BLaER1 treated with 17β-estradiol and CSF1 and Interleukin-3, amounts not matched to agents 10 nM and 100 nM (cell line): ENCODE data around the gene STX4.
A peak's percentile ranks its signal among the peaks of the same experiment; 100 is the strongest.

Source experiments
- H3K27ac ChIP-seq, 11 experiments: shearing (Covaris generic); formaldehyde crosslinking; 2 replicates each; pipeline ENCODE4 v1.8.1; 2022
- H3K27me3 ChIP-seq, 11 experiments: shearing (Covaris generic); formaldehyde crosslinking; 2 replicates each; pipeline ENCODE4 v1.8.1; 2022
- H3K36me3 ChIP-seq, 11 experiments: shearing (Covaris generic); formaldehyde crosslinking; 2 replicates each; pipeline ENCODE4 v1.8.1; 2022
- H3K4me1 ChIP-seq, 10 experiments: shearing (Covaris generic); formaldehyde crosslinking; 2 replicates each; pipeline ENCODE4 v1.8.1; 2022
- H3K4me2 ChIP-seq, 11 experiments: shearing (Covaris generic); formaldehyde crosslinking; 2 replicates each; pipeline ENCODE4 v1.8.1; 2022
- H3K4me3 ChIP-seq, 10 experiments: shearing (Covaris generic); formaldehyde crosslinking; 2 replicates each; pipeline ENCODE4 v1.8.1; 2022
- H3K9ac ChIP-seq, 11 experiments: shearing (Covaris generic); formaldehyde crosslinking; 2 replicates each; pipeline ENCODE4 v1.8.1; 2022
- H3K9me3 ChIP-seq, 11 experiments: shearing (Covaris generic); formaldehyde crosslinking; replicated peaks in 1 of 11; 2 replicates each; pipeline ENCODE4 v1.8.1; 2022
- H4K20me1 ChIP-seq, 11 experiments: shearing (Covaris generic); formaldehyde crosslinking; 2 replicates each; pipeline ENCODE4 v1.8.1; 2022
- Cebpa-rat ChIP-seq, 11 experiments: shearing (Covaris generic); IDR thresholded peaks; 2 replicates each; pipeline ENCODE4 v1.8.1; 2022

STX4 gene

DNA sequence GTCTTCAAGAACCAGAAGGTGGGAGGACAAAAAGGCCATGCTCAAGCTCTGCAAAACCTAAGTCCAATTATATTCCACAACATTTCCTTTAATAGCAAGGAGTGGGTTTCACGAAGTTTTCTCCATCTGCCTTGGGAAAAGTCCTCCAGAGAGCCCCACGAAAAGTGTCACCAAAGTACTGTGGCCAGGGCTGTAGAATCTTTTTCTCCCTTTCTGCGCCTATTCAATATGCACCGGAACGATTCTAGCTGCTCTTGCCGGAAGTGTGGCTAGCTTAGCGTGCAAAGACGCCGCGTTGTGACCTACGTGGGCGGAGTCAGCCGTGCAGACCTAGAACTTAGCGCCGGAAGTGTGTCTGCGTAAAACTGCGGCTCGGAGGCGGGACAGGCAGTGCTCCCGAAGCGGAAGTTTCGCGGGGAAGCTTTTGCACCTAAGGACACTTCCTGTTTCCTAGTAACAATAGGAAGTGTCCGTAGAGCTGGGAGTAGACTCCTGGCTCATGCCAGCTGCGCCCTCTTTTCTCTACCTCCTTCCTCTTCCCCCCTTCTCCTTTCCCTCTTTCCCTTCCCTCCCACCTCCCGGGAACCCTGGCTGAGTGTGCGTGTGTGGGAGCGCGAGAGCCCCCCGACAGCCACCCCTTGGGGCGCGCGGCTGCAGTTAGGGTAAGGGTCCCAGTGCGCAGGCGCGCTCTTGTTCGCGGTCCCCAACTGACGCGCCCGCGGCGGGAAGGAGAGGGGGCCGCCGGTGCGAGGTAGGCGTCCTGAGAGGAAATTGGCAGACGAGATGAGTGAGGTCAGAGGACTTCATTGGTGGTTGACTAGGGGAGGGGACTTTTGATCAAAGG is 40.8 kb downstream of the STX4 start, which contains the start of the genes ZNF646 and ZNF668:
Gene ZNF646 (plus strand): TSS at position 453 of the 844 bp plus-strand sequence. CDS start 1,903 bp downstream, outside the sequence.
Gene ZNF668 (minus strand): TSS at position 271 of the 844 bp plus-strand sequence. CDS start 9,781 bp downstream, outside the sequence.
- Histone ChIP-seq H3K4me3 (peak within 1 kb of the TSS; percentile 77 to 96 (median 84)), H4K20me1 (peaks cover 24 to 77% (median 45%) of the 10 kb centered on the region in 11 experiments; a peak in 21 of 22 replicates), H3K36me3 (peaks cover 32 to 47% (median 35%) of the 10 kb centered on the region in 11 experiments), H3K27me3 (no peaks in the 10 kb centered on the region), H3K9ac (peak within 1 kb of the TSS; percentile 92 to 98 (median 95)), H3K27ac (peak within 1 kb of the TSS; percentile 91 to 98 (median 95)), H3K4me2 (peak within 1 kb of the TSS; percentile 89 to 98 (median 93)), H3K4me1 (peaks cover 29 to 45% (median 39%) of the 10 kb centered on the region in 10 experiments), H3K9me3 (no peaks in the 10 kb centered on the region)
- no peak for TF ChIP-seq Cebpa-rat (IDR thresholded peaks at IDR 0.05)

DNA sequence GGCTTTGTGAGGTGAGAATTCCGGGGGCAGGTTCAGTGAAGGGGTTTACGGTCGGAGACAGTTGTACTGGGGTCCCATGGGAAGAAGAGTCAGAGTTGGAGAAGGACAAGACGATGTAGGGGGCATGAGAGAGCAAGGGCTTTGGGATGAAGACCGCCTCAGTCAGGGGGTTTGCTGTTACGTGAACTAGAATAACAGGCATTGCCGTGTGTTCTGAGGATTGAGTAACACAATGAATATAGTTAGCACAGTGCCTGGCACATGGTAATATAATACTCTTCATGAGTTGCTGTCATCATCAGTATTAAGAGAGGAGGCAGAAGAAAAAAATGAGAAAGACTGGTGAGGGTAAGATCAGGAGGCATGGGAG is 41.4 kb downstream of the STX4 start:
- no peak for TF ChIP-seq Cebpa-rat (IDR thresholded peaks at IDR 0.05)
- peaks cover 29 to 51% (median 42%) of the 10 kb centered on the region in 10 experiments for H3K4me1 ChIP-seq
- H3K9ac ChIP-seq: peak overlapping the region; percentile 92 to 98 (median 95)
- peaks cover 30 to 77% (median 47%) of the 10 kb centered on the region in 11 experiments; a peak in 21 of 22 replicates for H4K20me1 ChIP-seq
- H3K9me3 ChIP-seq: no peaks in the 10 kb centered on the region
- H3K4me3 ChIP-seq: peak overlapping the region; percentile 77 to 96 (median 84)
- H3K4me2 ChIP-seq: peak overlapping the region; percentile 76 to 95 (median 89)
- H3K27me3 ChIP-seq: no peaks in the 10 kb centered on the region
- H3K27ac ChIP-seq: peak overlapping the region; percentile 91 to 98 (median 95)
- peaks cover 38 to 53% (median 41%) of the 10 kb centered on the region in 11 experiments for H3K36me3 ChIP-seq

DNA sequence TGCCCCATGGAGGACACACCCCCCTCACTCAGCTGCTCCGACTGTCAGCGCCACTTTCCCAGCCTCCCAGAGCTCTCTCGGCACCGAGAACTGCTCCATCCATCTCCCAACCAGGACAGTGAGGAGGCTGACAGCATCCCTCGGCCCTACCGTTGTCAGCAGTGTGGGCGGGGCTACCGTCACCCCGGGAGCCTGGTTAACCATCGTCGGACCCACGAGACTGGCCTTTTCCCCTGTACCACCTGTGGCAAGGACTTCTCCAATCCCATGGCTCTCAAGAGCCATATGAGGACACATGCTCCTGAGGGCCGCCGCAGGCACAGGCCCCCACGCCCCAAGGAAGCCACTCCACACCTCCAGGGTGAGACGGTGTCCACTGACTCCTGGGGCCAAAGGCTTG is 43.0 kb downstream of the STX4 start:
- H3K27me3 ChIP-seq: no peaks in the 10 kb centered on the region
- no peak for TF ChIP-seq Cebpa-rat (IDR thresholded peaks at IDR 0.05)
- H3K9me3 ChIP-seq: no peaks in the 10 kb centered on the region
- no peak overlapping the region for H3K27ac ChIP-seq
- peaks cover 25 to 62% (median 44%) of the 10 kb centered on the region in 10 experiments for H3K4me1 ChIP-seq
- peak overlapping the region in 10 of 11 experiments; percentile 76 to 95 (median 89); a peak in 13 of 22 replicates for H3K4me2 ChIP-seq
- H3K9ac ChIP-seq: peak overlapping the region in 9 of 11 experiments; percentile 9 to 98 (median 94); a peak in 8 of 22 replicates
- H4K20me1 ChIP-seq: peaks cover 45 to 77% (median 62%) of the 10 kb centered on the region in 11 experiments; a peak in 21 of 22 replicates
- H3K36me3 ChIP-seq: peaks cover 53 to 63% (median 56%) of the 10 kb centered on the region in 11 experiments
- no peak overlapping the region; a peak in 1 of 20 replicates for H3K4me3 ChIP-seq

DNA sequence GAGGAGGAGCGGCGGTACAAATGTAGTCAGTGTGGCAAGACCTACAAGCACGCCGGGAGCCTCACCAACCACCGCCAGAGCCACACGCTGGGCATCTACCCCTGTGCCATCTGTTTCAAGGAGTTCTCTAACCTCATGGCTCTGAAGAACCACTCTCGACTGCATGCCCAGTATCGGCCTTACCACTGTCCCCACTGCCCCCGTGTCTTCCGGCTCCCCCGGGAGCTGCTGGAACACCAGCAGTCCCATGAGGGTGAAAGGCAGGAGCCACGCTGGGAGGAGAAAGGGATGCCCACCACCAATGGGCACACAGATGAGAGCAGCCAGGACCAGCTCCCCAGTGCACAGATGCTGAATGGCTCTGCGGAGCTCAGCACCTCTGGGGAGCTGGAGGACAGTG is 43.7 kb downstream of the STX4 start:
- Histone ChIP-seq H3K9me3 (no peaks in the 10 kb centered on the region), H3K27me3 (no peaks in the 10 kb centered on the region), H4K20me1 (peaks cover 52 to 77% (median 64%) of the 10 kb centered on the region in 11 experiments), H3K27ac (no peak overlapping the region), H3K4me2 (no peak overlapping the region), H3K4me1 (peaks cover 18 to 62% (median 42%) of the 10 kb centered on the region in 10 experiments), H3K4me3 (no peak overlapping the region), H3K36me3 (peaks cover 59 to 65% (median 60%) of the 10 kb centered on the region in 11 experiments), H3K9ac (0 out of 22 replicates have a peak overlapping the region, but pooled peaks of 3 of the 11 experiments have one; percentile 24 to 98 (median 97))
- no peak for TF ChIP-seq Cebpa-rat (IDR thresholded peaks at IDR 0.05)

DNA sequence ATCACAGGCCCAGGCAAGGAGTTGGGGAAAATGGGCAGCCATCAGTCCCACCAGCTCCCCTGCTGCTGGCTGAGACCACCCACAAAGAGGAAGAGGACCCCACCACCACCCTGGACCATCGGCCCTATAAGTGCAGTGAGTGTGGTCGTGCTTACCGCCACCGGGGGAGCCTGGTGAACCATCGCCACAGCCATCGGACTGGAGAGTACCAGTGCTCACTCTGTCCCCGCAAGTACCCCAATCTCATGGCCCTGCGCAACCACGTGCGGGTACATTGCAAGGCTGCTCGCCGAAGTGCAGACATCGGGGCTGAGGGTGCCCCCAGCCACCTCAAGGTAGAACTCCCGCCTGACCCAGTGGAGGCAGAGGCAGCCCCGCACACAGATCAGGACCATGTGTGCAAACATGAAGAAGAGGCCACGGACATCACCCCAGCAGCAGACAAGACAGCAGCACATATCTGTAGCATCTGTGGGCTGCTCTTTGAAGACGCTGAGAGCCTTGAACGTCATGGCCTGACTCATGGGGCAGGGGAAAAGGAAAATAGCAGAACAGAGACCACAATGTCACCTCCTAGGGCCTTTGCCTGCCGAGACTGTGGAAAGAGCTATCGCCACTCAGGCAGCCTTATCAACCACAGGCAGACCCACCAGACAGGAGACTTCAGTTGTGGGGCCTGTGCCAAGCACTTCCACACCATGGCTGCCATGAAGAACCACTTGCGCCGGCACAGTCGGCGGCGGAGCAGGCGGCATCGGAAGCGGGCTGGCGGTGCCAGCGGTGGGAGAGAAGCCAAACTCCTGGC is 44.4 kb downstream of the STX4 start:
- Histone ChIP-seq H3K27me3 (no peaks in the 10 kb centered on the region), H3K36me3 (peaks cover 65 to 73% (median 68%) of the 10 kb centered on the region in 11 experiments), H3K9me3 (no peaks in the 10 kb centered on the region), H4K20me1 (peaks cover 60 to 81% (median 72%) of the 10 kb centered on the region in 11 experiments), H3K9ac (peak overlapping the region in 5 of 11 experiments; percentile 8 to 97 (median 14); a peak in 3 of 22 replicates), H3K27ac (no peak overlapping the region), H3K4me3 (no peak overlapping the region), H3K4me1 (peaks cover 14 to 65% (median 42%) of the 10 kb centered on the region in 10 experiments), H3K4me2 (no peak overlapping the region; a peak in 1 of 22 replicates)
- TF ChIP-seq Cebpa-rat (IDR thresholded peaks at IDR 0.05): no peak

DNA sequence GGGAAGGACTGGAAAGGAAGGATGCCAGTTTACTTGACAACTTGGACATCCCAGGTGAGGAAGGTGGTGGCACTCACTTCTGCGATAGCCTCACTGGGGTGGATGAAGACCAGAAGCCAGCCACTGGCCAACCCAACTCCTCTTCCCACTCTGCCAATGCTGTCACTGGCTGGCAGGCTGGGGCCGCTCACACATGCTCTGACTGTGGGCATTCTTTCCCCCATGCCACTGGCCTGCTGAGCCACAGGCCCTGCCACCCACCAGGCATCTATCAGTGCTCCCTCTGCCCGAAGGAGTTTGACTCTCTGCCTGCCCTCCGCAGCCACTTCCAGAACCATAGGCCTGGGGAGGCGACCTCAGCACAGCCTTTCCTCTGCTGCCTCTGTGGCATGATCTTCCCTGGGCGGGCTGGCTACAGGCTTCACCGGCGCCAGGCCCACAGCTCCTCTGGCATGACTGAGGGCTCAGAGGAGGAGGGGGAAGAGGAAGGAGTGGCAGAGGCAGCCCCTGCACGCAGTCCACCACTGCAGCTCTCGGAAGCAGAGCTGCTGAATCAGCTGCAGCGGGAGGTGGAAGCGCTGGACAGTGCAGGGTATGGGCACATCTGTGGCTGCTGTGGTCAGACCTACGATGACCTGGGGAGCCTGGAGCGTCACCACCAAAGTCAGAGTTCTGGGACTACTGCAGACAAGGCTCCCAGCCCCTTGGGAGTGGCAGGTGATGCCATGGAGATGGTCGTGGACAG is 45.4 kb downstream of the STX4 start:
- no peak for TF ChIP-seq Cebpa-rat (IDR thresholded peaks at IDR 0.05)
- peak overlapping the region in 6 of 11 experiments; percentile 6 to 37 (median 20); a peak in 5 of 22 replicates for H3K9ac ChIP-seq
- H3K27me3 ChIP-seq: no peaks in the 10 kb centered on the region
- peaks cover 61 to 89% (median 81%) of the 10 kb centered on the region in 11 experiments for H4K20me1 ChIP-seq
- H3K27ac ChIP-seq: no peak overlapping the region
- H3K4me1 ChIP-seq: peaks cover 14 to 69% (median 42%) of the 10 kb centered on the region in 10 experiments
- H3K4me3 ChIP-seq: no peak overlapping the region
- H3K4me2 ChIP-seq: peak overlapping the region in 4 of 11 experiments; percentile 6 to 20 (median 8); a peak in 2 of 22 replicates
- no peaks in the 10 kb centered on the region for H3K9me3 ChIP-seq
- peaks cover 73 to 83% (median 76%) of the 10 kb centered on the region in 11 experiments for H3K36me3 ChIP-seq

DNA sequence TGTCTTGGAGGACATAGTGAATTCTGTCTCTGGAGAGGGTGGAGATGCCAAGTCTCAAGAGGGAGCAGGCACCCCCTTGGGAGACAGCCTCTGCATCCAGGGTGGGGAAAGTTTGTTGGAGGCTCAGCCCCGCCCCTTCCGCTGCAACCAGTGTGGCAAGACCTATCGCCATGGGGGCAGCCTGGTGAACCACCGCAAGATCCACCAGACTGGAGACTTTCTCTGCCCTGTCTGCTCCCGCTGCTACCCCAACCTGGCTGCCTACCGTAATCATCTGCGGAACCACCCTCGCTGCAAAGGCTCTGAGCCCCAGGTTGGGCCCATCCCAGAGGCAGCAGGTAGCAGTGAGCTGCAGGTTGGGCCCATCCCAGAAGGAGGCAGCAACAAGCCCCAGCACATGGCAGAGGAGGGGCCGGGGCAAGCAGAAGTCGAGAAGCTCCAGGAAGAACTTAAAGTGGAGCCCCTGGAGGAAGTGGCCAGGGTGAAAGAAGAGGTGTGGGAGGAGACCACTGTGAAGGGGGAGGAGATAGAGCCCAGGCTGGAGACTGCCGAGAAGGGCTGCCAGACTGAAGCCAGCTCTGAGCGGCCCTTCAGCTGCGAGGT is 46.1 kb downstream of the STX4 start:
- peaks cover 64 to 96% (median 88%) of the 10 kb centered on the region in 11 experiments for H4K20me1 ChIP-seq
- 0 out of 22 replicates have a peak overlapping the region, but pooled peaks of 3 of the 11 experiments have one; percentile 6 to 20 (median 9) for H3K4me2 ChIP-seq
- TF ChIP-seq Cebpa-rat (IDR thresholded peaks at IDR 0.05): no peak
- no peaks in the 10 kb centered on the region for H3K27me3 ChIP-seq
- no peaks in the 10 kb centered on the region for H3K9me3 ChIP-seq
- peak overlapping the region in 4 of 11 experiments; percentile 14 to 37 (median 29); a peak in 4 of 22 replicates for H3K9ac ChIP-seq
- peaks cover 80 to 90% (median 82%) of the 10 kb centered on the region in 11 experiments for H3K36me3 ChIP-seq
- H3K4me3 ChIP-seq: no peak overlapping the region
- H3K27ac ChIP-seq: no peak overlapping the region
- peaks cover 14 to 69% (median 42%) of the 10 kb centered on the region in 10 experiments for H3K4me1 ChIP-seq
